GM13976 (cell line): ENCODE measurements around the gene FAM221B.

Experiments used
- DNase-seq: peaks from one replicate; pipeline ENCODE4 v3.0.0; 2012; ENCODE audit warnings: low spot score
- in situ Hi-C: fragments of 300-500 bp; cut with MboI; formaldehyde crosslinking; loops from one replicate; pipeline ENCODE4 v1.12.0; 2022; ENCODE audit warnings: low sequenced_read_pairs, mixed read lengths, inconsistent platforms; ENCODE audit not compliant: unreplicated experiment
- TF ChIP-seq, protein P1 (sequence below): IDR thresholded peaks from 2 replicates; pipeline ENCODE4 v1.5.1; 2012; ENCODE audit warnings: borderline replicate concordance, mild to moderate bottlenecking; ENCODE audit not compliant: insufficient read depth; ENCODE audit errors: extremely low read depth, missing control alignments, control extremely low read depth

FAM221B gene

DNA sequence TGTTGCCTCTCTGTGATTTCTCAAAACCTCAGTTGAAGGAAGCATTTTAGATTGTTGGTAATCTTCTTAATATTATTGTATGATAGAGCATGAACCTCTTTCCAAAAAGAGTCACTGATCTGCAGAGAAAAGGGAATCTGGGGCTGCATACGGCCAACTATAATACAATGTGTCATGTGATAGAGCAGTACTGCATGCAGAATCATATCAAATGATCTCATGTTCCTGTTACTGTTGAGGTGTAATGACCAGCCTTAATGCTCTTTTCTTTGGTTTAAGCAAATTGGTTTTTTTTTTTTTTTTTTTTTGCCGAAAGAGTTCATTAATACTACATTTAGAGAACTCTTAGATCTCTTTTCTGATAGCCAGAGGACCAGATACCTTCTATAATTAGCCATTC, 61.5 kb downstream of the FAM221B start:
- TF ChIP-seq, protein P1, sequence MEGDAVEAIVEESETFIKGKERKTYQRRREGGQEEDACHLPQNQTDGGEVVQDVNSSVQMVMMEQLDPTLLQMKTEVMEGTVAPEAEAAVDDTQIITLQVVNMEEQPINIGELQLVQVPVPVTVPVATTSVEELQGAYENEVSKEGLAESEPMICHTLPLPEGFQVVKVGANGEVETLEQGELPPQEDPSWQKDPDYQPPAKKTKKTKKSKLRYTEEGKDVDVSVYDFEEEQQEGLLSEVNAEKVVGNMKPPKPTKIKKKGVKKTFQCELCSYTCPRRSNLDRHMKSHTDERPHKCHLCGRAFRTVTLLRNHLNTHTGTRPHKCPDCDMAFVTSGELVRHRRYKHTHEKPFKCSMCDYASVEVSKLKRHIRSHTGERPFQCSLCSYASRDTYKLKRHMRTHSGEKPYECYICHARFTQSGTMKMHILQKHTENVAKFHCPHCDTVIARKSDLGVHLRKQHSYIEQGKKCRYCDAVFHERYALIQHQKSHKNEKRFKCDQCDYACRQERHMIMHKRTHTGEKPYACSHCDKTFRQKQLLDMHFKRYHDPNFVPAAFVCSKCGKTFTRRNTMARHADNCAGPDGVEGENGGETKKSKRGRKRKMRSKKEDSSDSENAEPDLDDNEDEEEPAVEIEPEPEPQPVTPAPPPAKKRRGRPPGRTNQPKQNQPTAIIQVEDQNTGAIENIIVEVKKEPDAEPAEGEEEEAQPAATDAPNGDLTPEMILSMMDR, result no peak
- DNase-seq, result no peak
- in situ Hi-C loops, result no loop called here
